HepG2 (cell line): Measurements from ENCODE around the gene LRRC10B. TPM values are rescaled to one million over a fixed set of nuclear protein-coding genes. Genes with fewer than 3 reads are reported as not detected.
A peak's percentile ranks its signal among the peaks of the same experiment; 100 is the strongest.

Experiments
- AHR ChIP-seq: IDR thresholded peaks from 2 replicates; pipeline ENCODE4 v1.6.1; 2018; ENCODE audit warnings: missing genetic modification reagents, missing compliant biosample characterization
- BATF2 ChIP-seq: sonication (generic); formaldehyde crosslinking; IDR thresholded peaks from 2 replicates; pipeline ENCODE4 v1.8.0; 2022; ENCODE audit warnings: mild to moderate bottlenecking, missing genetic modification reagents, moderate library complexity
- BRF2 ChIP-seq: sonication (generic); formaldehyde crosslinking; IDR thresholded peaks from 2 replicates; pipeline ENCODE4 v1.8.1; 2022; ENCODE audit warnings: mild to moderate bottlenecking, missing genetic modification reagents
- EEA1 ChIP-seq: sonication (generic); formaldehyde crosslinking; IDR thresholded peaks from 2 replicates; pipeline ENCODE4 v1.5.1; 2020; ENCODE audit warnings: mild to moderate bottlenecking, missing genetic modification reagents, borderline replicate concordance
- ELF3 ChIP-seq: IDR thresholded peaks from 2 replicates; pipeline ENCODE4 v1.6.1; 2016; ENCODE audit warnings: missing genetic modification reagents, missing compliant biosample characterization
- HOXD1 ChIP-seq: sonication (generic); formaldehyde crosslinking; IDR thresholded peaks from 2 replicates; pipeline ENCODE4 v1.5.0; 2020; ENCODE audit warnings: missing genetic modification reagents
- KMT2A ChIP-seq: sonication (generic); formaldehyde crosslinking; IDR thresholded peaks from 2 replicates; pipeline ENCODE4 v1.4.0; 2020; ENCODE audit warnings: missing genetic modification reagents
- LCORL ChIP-seq, 2 experiments: fragments of 450-650 bp in 1 of 2; sonication (generic) in 1 of 2; formaldehyde crosslinking in 1 of 2; IDR thresholded peaks; 2 replicates each; pipeline versions ENCODE4 v1.5.0 to v1.6.1; 2017 to 2020; ENCODE audit warnings: antibody characterized with exemption in 1 of 2, missing genetic modification reagents in 1 of 2
- PATZ1 ChIP-seq: sonication (generic); formaldehyde crosslinking; IDR thresholded peaks from 2 replicates; pipeline ENCODE4 v1.4.0; 2020; ENCODE audit warnings: missing genetic modification reagents
- POGZ ChIP-seq: sonication (generic); formaldehyde crosslinking; IDR thresholded peaks from 2 replicates; pipeline ENCODE4 v1.4.0; 2020; ENCODE audit warnings: mild to moderate bottlenecking, missing genetic modification reagents
- SRF ChIP-seq: IDR thresholded peaks from 2 replicates; pipeline ENCODE4 v1.6.1; 2011; ENCODE audit warnings: mild to moderate bottlenecking, low read depth, low read length, moderate library complexity
- TEAD3 ChIP-seq: optimal IDR thresholded peaks from 2 replicates; pipeline ENCODE3; 2016; ENCODE audit warnings: borderline replicate concordance
- UBTF ChIP-seq: sonication (generic); formaldehyde crosslinking; IDR thresholded peaks from 2 replicates; pipeline ENCODE4 v1.4.0; 2020; ENCODE audit warnings: mild to moderate bottlenecking, missing genetic modification reagents
- ZNF253 ChIP-seq: sonication (generic); formaldehyde crosslinking; IDR thresholded peaks from 2 replicates; pipeline ENCODE4 v1.8.0; 2022; ENCODE audit warnings: mild to moderate bottlenecking, missing genetic modification reagents, borderline replicate concordance
- ZNF281 ChIP-seq: sonication (generic); formaldehyde crosslinking; IDR thresholded peaks from 2 replicates; pipeline ENCODE4 v1.4.0; 2020; ENCODE audit warnings: missing genetic modification reagents, borderline replicate concordance
- ZNF367 ChIP-seq: sonication (generic); formaldehyde crosslinking; IDR thresholded peaks from 2 replicates; pipeline ENCODE4 v1.4.0; 2020; ENCODE audit warnings: missing genetic modification reagents, borderline replicate concordance
- ZNF660 ChIP-seq: sonication (generic); formaldehyde crosslinking; IDR thresholded peaks from 2 replicates; pipeline ENCODE4 v1.5.1; 2020; ENCODE audit warnings: mild to moderate bottlenecking, low read depth, missing genetic modification reagents, borderline replicate concordance
- ZNF775 ChIP-seq: sonication (generic); formaldehyde crosslinking; IDR thresholded peaks from 2 replicates; pipeline ENCODE4 v1.4.0; 2020; ENCODE audit warnings: missing genetic modification reagents, mild to moderate bottlenecking, moderate library complexity, borderline replicate concordance
- polyA plus RNA-seq, 8 experiments: library from polyadenylated mRNA; depleted of rRNA in 3 of 8; stranded (reverse) in 7 of 8; unstranded in 1 of 8; fragments of >200 nt; fragmentation: Illumina TruSeq in 4 of 8; extraction: Trizol in 4 of 8; gene quantifications; 2 replicates each; pipeline versions ENCODE4 v1.2.1 to v1.2.3, GENCODE V29; 2011 to 2016; ENCODE audit warnings: low read depth in 4 of 8, missing spikeins in 1 of 8, mixed read lengths in 1 of 8; ENCODE audit not compliant: insufficient read depth in 1 of 8
- total RNA-seq, 5 experiments: library from RNA; depleted of rRNA; stranded (reverse); fragments of >200 nt; fragmentation: Illumina TruSeq; extraction: Trizol; gene quantifications; 2 replicates each; pipeline ENCODE4 v1.2.3, GENCODE V29; 2016; ENCODE audit warnings: low read depth in 1 of 5

The LRRC10B gene
- total and polyA plus RNA-seq, 2 of the 13 experiments (the other 11 are each of a cell fraction or from before 2014, with no cell fraction given): not detected

- no peak for TF ChIP-seq EEA1 (CRISPR knock-in tag)
- TF ChIP-seq SRF: no peak
- peak; percentile 28; the same call in 1 of the 2 replicates for TF ChIP-seq POGZ
- no peak for TF ChIP-seq ZNF367 (CRISPR knock-in tag)
- TF ChIP-seq TEAD3 (CRISPR knock-in tag): peak; percentile 14
- TF ChIP-seq ZNF660 (CRISPR knock-in tag): no peak
- TF ChIP-seq ZNF253 (CRISPR knock-in tag): no peak
- no peak for TF ChIP-seq ZNF775 (CRISPR knock-in tag)
- TF ChIP-seq PATZ1 (CRISPR knock-in tag): no peak
- no peak for TF ChIP-seq ZNF281 (CRISPR knock-in tag)
- TF ChIP-seq ELF3 (CRISPR knock-in tag): peak; percentile 39; the same call in 1 of the 2 replicates
- peak; percentile 56; the same call in 1 of the 2 replicates for TF ChIP-seq KMT2A (CRISPR knock-in tag)
- TF ChIP-seq UBTF (CRISPR knock-in tag): peak; percentile 79
- TF ChIP-seq HOXD1 (CRISPR knock-in tag): 0 out of 2 replicates have a peak, but pooled peaks have one; percentile 52
- TF ChIP-seq BATF2 (CRISPR knock-in tag): no peak
- TF ChIP-seq BRF2 (CRISPR knock-in tag): peak; percentile 68; the same call in 1 of the 2 replicates
- TF ChIP-seq LCORL (IDR thresholded peaks at IDR 0.05): no peak
- 0 out of 2 replicates have a peak, but pooled peaks have one; percentile 22 for TF ChIP-seq LCORL (CRISPR knock-in tag; IDR thresholded peaks at IDR 0.05)
- 0 out of 2 replicates have a peak, but pooled peaks have one; percentile 31 for TF ChIP-seq AHR (CRISPR knock-in tag)
Measured at GRCh38 chr11:61509043-61510029, 787 bp downstream of the LRRC10B start (continued).
